Activated CD4-positive, alpha-beta T cell treated with anti-CD3 and anti-CD28 coated beads, Interleukin-2, amount 50 U/mL, for 24 hours (primary cell): ENCODE data around the gene KIF18A.

Source experiments
- DNase-seq, 2 donors: peaks; one replicate each; pipeline ENCODE4 v3.0.0-alpha.2; 2020; ENCODE audit warnings: low read depth in 1 of 2, low spot score in 1 of 2

KIF18A gene

GRCh38 chr11:28048812-28049211, 59.1 kb downstream of the KIF18A start:
- DNase-seq, result no peak

- no peak for DNase-seq
Measured at GRCh38 chr11:28043930-28044709, 63.8 kb downstream of the KIF18A start.

GRCh38 chr11:28040384-28040783, 67.6 kb downstream of the KIF18A start:
- no peak for DNase-seq

- no peak for DNase-seq
Measured at GRCh38 chr11:28038775-28039174, 69.2 kb downstream of the KIF18A start.

- DNase-seq, result no peak
Measured at GRCh38 chr11:28026634-28027290, 81.2 kb downstream of the KIF18A start.

- DNase-seq, result no peak
Measured at GRCh38 chr11:28017816-28018215, 90.1 kb downstream of the KIF18A start.

GRCh38 chr11:28011813-28012212, 96.1 kb downstream of the KIF18A start:
- no peak for DNase-seq

- no peak for DNase-seq
Measured at GRCh38 chr11:28009996-28010395, 98.0 kb downstream of the KIF18A start.

GRCh38 chr11:28009388-28009787, 98.6 kb downstream of the KIF18A start:
- DNase-seq, result no peak

- no peak for DNase-seq
Measured at GRCh38 chr11:28003615-28004014, 104.3 kb downstream of the KIF18A start.

- DNase-seq, result no peak
Measured at GRCh38 chr11:27998552-27998951, 109.4 kb downstream of the KIF18A start.

GRCh38 chr11:27997344-27997743, 110.6 kb downstream of the KIF18A start:
- DNase-seq, result no peak

GRCh38 chr11:27996066-27996465, 111.9 kb downstream of the KIF18A start:
- no peak for DNase-seq

GRCh38 chr11:27995083-27995482, 112.9 kb downstream of the KIF18A start:
- DNase-seq, result no peak

GRCh38 chr11:27991736-27992135, 116.2 kb downstream of the KIF18A start:
- DNase-seq, result no peak

- DNase-seq, result no peak
Measured at GRCh38 chr11:27977527-27977926, 130.4 kb downstream of the KIF18A start.

GRCh38 chr11:27977031-27977430, 130.9 kb downstream of the KIF18A start:
- no peak for DNase-seq

GRCh38 chr11:27976262-27976661, 131.7 kb downstream of the KIF18A start:
- no peak for DNase-seq

- DNase-seq, result no peak
Measured at GRCh38 chr11:27973851-27974536, 134.0 kb downstream of the KIF18A start.

GRCh38 chr11:27972522-27973170, 135.3 kb downstream of the KIF18A start:
- no peak for DNase-seq

- DNase-seq, result no peak
Measured at GRCh38 chr11:27971171-27971570, 136.8 kb downstream of the KIF18A start.
